IMR-90 (cell line): Measurements from ENCODE around the gene PIEZO1. TPM values are rescaled to one million over a fixed set of nuclear protein-coding genes. Genes with fewer than 3 reads are reported as not detected.

ENCODE experiments used
- ATAC-seq: fragments of 200-7000 bp; cut with Tn5 transposase; 2 replicates; pipeline ENCODE4 v1.9.1; 2020; ENCODE audit warnings: low read depth, mild to moderate bottlenecking, moderate library complexity
- BruUV-seq: library from RNA; stranded (reverse); fragments of 400-500 nt; replicated peaks from 2 replicates; lab custom pipeline; 2021; lab: Mats Ljungman, UMichigan
- CTCF ChIA-PET: fragments of 300-600 bp; formaldehyde crosslinking; extraction: SDS; loops from one replicate; lab custom pipeline; 2021; ENCODE audit warnings: antibody characterized with exemption; lab: Yijun Ruan, JAX
- POLR2A ChIA-PET: fragments of 300-600 bp; sonication (Branson Sonifier 250); formaldehyde crosslinking; loops from one replicate; lab custom pipeline; 2022; ENCODE audit warnings: antibody characterized with exemption; ENCODE audit not compliant: unreplicated experiment; lab: Charles Lee
- DNase-seq: peaks from one replicate; pipeline ENCODE4 v3.0.0; 2013
- H2AFZ ChIP-seq: replicated peaks from 2 replicates; pipeline ENCODE3; 2013; ENCODE audit warnings: low read length, mild to moderate bottlenecking; ENCODE audit not compliant: poor library complexity
- H2AK5ac ChIP-seq: 2 replicates; pipeline ENCODE4 v1.6.1; 2013; ENCODE audit warnings: low read depth, low read length, inconsistent platforms
- H2AK9ac ChIP-seq: replicated peaks from 2 replicates; pipeline ENCODE3; 2013; ENCODE audit warnings: mild to moderate bottlenecking, low read depth, low read length, moderate library complexity; ENCODE audit not compliant: poor library complexity
- H2BK120ac ChIP-seq: 2 replicates; pipeline ENCODE4 v1.6.1; 2013; ENCODE audit warnings: low read depth, low read length, inconsistent platforms
- H2BK15ac ChIP-seq: 3 replicates; pipeline ENCODE4 v1.6.1; 2013; ENCODE audit warnings: low read depth, low read length, inconsistent platforms
- H2BK20ac ChIP-seq: 2 replicates; pipeline ENCODE4 v1.6.1; 2013; ENCODE audit warnings: low read depth, mild to moderate bottlenecking, inconsistent platforms, low read length, moderate library complexity
- H2BK5ac ChIP-seq: 2 replicates; pipeline ENCODE4 v1.6.1; 2013; ENCODE audit warnings: mild to moderate bottlenecking, low read depth, low read length, inconsistent platforms; ENCODE audit not compliant: poor library complexity, severe bottlenecking
- H3K14ac ChIP-seq: replicated peaks from 2 replicates; pipeline ENCODE4 v1.6.1; 2013; ENCODE audit warnings: low read depth, low read length, inconsistent platforms
- H3K18ac ChIP-seq: 2 replicates; pipeline ENCODE4 v1.6.1; 2013; ENCODE audit warnings: low read depth, low read length, control low read depth
- H3K23ac ChIP-seq: 2 replicates; pipeline ENCODE4 v1.6.1; 2013; ENCODE audit warnings: low read depth, low read length, inconsistent platforms
- H3K27ac ChIP-seq: 2 replicates; pipeline ENCODE4 v1.5.1; 2013; ENCODE audit warnings: mild to moderate bottlenecking, control low read depth, low read length; ENCODE audit not compliant: insufficient read depth
- H3K27me3 ChIP-seq: 2 replicates; pipeline ENCODE4 v1.6.1; 2013; ENCODE audit warnings: low read length; ENCODE audit not compliant: control insufficient read depth, insufficient read depth
- H3K36me3 ChIP-seq: 2 replicates; pipeline ENCODE4 v1.6.1; 2013; ENCODE audit warnings: low read length, mixed read lengths; ENCODE audit not compliant: control insufficient read depth, insufficient read depth
- H3K4ac ChIP-seq: 2 replicates; pipeline ENCODE4 v1.6.1; 2013; ENCODE audit warnings: low read depth, low read length, inconsistent platforms
- H3K4me1 ChIP-seq: 2 replicates; pipeline ENCODE4 v1.6.1; 2013; ENCODE audit warnings: low read length, mixed read lengths; ENCODE audit not compliant: control insufficient read depth, insufficient read depth
- H3K4me2 ChIP-seq: 2 replicates; pipeline ENCODE4 v1.6.1; 2013; ENCODE audit warnings: low read depth, mild to moderate bottlenecking, control low read depth, low read length, moderate library complexity
- H3K4me3 ChIP-seq: 2 replicates; pipeline ENCODE4 v1.5.1; 2013; ENCODE audit warnings: low read depth, mild to moderate bottlenecking, control low read depth, low read length, moderate library complexity; ENCODE audit not compliant: insufficient read depth
- H3K56ac ChIP-seq: 2 replicates; pipeline ENCODE4 v1.6.1; 2013; ENCODE audit warnings: low read length, inconsistent platforms; ENCODE audit not compliant: insufficient read depth; ENCODE audit errors: extremely low read depth
- H3K79me1 ChIP-seq, 2 experiments: 2 replicates each; pipeline ENCODE4 v1.6.1; 2013; ENCODE audit warnings: low read length in 2 of 2, inconsistent platforms in 1 of 2, low read depth in 1 of 2
- H3K9ac ChIP-seq: 2 replicates; pipeline ENCODE4 v1.6.1; 2013; ENCODE audit warnings: low read depth, low read length, control low read depth
- H3K9me1 ChIP-seq: 2 replicates; pipeline ENCODE4 v1.6.1; 2013; ENCODE audit warnings: low read length, inconsistent platforms; ENCODE audit not compliant: insufficient read depth
- H3K9me3 ChIP-seq: 2 replicates; pipeline ENCODE4 v1.6.1; 2013; ENCODE audit warnings: low read length; ENCODE audit not compliant: control insufficient read depth, insufficient read depth
- H4K20me1 ChIP-seq: 2 replicates; pipeline ENCODE4 v1.6.1; 2013; ENCODE audit warnings: low read length, inconsistent platforms; ENCODE audit not compliant: insufficient read depth
- H4K5ac ChIP-seq: 2 replicates; pipeline ENCODE4 v1.6.1; 2013; ENCODE audit warnings: mild to moderate bottlenecking, low read depth, low read length, control low read depth
- H4K8ac ChIP-seq, 2 experiments: 2 replicates each; pipeline ENCODE4 v1.6.1; 2013; ENCODE audit warnings: low read depth in 2 of 2, low read length in 2 of 2, control low read depth in 1 of 2, inconsistent platforms in 1 of 2
- H4K91ac ChIP-seq: 2 replicates; pipeline ENCODE4 v1.6.1; 2013; ENCODE audit warnings: low read depth, low read length, inconsistent platforms; ENCODE audit not compliant: insufficient read depth
- BHLHE40 ChIP-seq: fragments of 150-350 bp; IDR thresholded peaks from 2 replicates; pipeline ENCODE4 v1.6.1; 2016; ENCODE audit warnings: mild to moderate bottlenecking, low read depth, low read length
- CEBPB ChIP-seq: IDR thresholded peaks from 2 replicates; pipeline ENCODE4 v1.6.1; 2012; ENCODE audit warnings: low read depth, low read length, improper control_type of control experiment
- CHD1 ChIP-seq: IDR thresholded peaks from 2 replicates; pipeline ENCODE4 v1.6.1; 2012; ENCODE audit warnings: low read depth, low read length, improper control_type of control experiment
- CTCF ChIP-seq: conservative IDR thresholded peaks from 2 replicates; pipeline ENCODE4 v1.5.1; 2012; ENCODE audit warnings: mild to moderate bottlenecking, low read depth, low read length, improper control_type of control experiment
- FOS ChIP-seq: fragments of 150-350 bp; IDR thresholded peaks from 2 replicates; pipeline ENCODE4 v1.6.1; 2016; ENCODE audit warnings: low read depth, low read length
- MAFK ChIP-seq: IDR thresholded peaks from 2 replicates; pipeline ENCODE4 v1.6.1; 2012; ENCODE audit warnings: low read depth, low read length, improper control_type of control experiment
- MAZ ChIP-seq: IDR thresholded peaks from 2 replicates; pipeline ENCODE4 v1.6.1; 2012; ENCODE audit warnings: low read depth, mild to moderate bottlenecking, low read length, improper control_type of control experiment, moderate library complexity, borderline replicate concordance
- MXI1 ChIP-seq: IDR thresholded peaks from 2 replicates; pipeline ENCODE4 v1.6.1; 2012; ENCODE audit warnings: low read depth, mild to moderate bottlenecking, low read length, moderate library complexity, borderline replicate concordance
- NFE2L2 ChIP-seq: fragments of 150-350 bp; IDR thresholded peaks from 2 replicates; pipeline ENCODE4 v1.6.1; 2016; ENCODE audit warnings: low read depth, mild to moderate bottlenecking, low read length
- POLR2A ChIP-seq: IDR thresholded peaks from 2 replicates; pipeline ENCODE4 v1.6.1; 2012; ENCODE audit warnings: mild to moderate bottlenecking, low read depth, low read length
- RAD21 ChIP-seq: IDR thresholded peaks from 2 replicates; pipeline ENCODE4 v1.6.1; 2012; ENCODE audit warnings: low read length, improper control_type of control experiment
- RCOR1 ChIP-seq: IDR thresholded peaks from 2 replicates; pipeline ENCODE4 v1.6.1; 2012; ENCODE audit warnings: mild to moderate bottlenecking, low read length, improper control_type of control experiment; ENCODE audit not compliant: insufficient replicate concordance
- RFX5 ChIP-seq: IDR thresholded peaks from 2 replicates; pipeline ENCODE4 v1.8.0; 2012; ENCODE audit warnings: low read depth, mild to moderate bottlenecking, low read length, moderate library complexity
- SMC3 ChIP-seq: fragments of 150-350 bp; IDR thresholded peaks from 2 replicates; pipeline ENCODE4 v1.6.1; 2016; ENCODE audit warnings: low read depth, mild to moderate bottlenecking, antibody characterized with exemption, low read length, moderate library complexity
- WGBS, 2 experiments: methylation state at CpG; one replicate each; pipeline versions ENCODE4 v1.1.5 to v1.1.7; 2013; ENCODE audit warnings: missing lambda C conversion rate in 2 of 2; ENCODE audit not compliant: insufficient read length in 1 of 2; ENCODE audit errors: extremely low coverage in 2 of 2; 5-methylcytosine and 5-hydroxymethylcytosine counted together
- dilution Hi-C: fragments of 300-500 bp; cut with HindIII; formaldehyde crosslinking; loops from one replicate; pipeline ENCODE4 v1.14.3; 2018; ENCODE audit warnings: low sequenced_read_pairs; ENCODE audit not compliant: unreplicated experiment
- in situ Hi-C: fragments of 300-500 bp; cut with MboI; formaldehyde crosslinking; loops from 3 replicates; pipeline ENCODE4 v1.14.3; 2019; ENCODE audit warnings: low sequenced_read_pairs, inconsistent platforms, mixed read lengths
- intact Hi-C: fragments of 100-400 bp; cut with micrococcal nuclease; formaldehyde crosslinking; loops from 2 replicates; pipeline ENCODE4 v1.10.0; 2022
- polyA plus RNA-seq, 3 experiments: library from polyadenylated mRNA; depleted of rRNA; stranded (reverse); fragments of >200 nt; gene quantifications; 2 replicates each; pipeline ENCODE4 v1.2.3, GENCODE V29; 2012; ENCODE audit warnings: low replicate concordance in 1 of 3
- total RNA-seq: library from RNA; depleted of rRNA; stranded (reverse); fragments of >200 nt; gene quantifications from 2 replicates; pipeline ENCODE4 v1.2.3, GENCODE V29; 2012
- TF ChIP-seq, protein P1 (sequence below): fragments of 150-350 bp; IDR thresholded peaks from 2 replicates; pipeline ENCODE4 v1.6.1; 2017; ENCODE audit warnings: mild to moderate bottlenecking, antibody characterized with exemption, low read length, low read depth
- TF ChIP-seq, protein P2 (sequence below): fragments of 150-350 bp; IDR thresholded peaks from 2 replicates; pipeline ENCODE4 v1.6.1; 2016; ENCODE audit warnings: low read depth, mild to moderate bottlenecking, low read length, moderate library complexity, borderline replicate concordance

PIEZO1 gene
- total and polyA plus RNA-seq, 2 of the 4 experiments (the other 2 are of a cell fraction) = 36.2 to 372 TPM

DNA sequence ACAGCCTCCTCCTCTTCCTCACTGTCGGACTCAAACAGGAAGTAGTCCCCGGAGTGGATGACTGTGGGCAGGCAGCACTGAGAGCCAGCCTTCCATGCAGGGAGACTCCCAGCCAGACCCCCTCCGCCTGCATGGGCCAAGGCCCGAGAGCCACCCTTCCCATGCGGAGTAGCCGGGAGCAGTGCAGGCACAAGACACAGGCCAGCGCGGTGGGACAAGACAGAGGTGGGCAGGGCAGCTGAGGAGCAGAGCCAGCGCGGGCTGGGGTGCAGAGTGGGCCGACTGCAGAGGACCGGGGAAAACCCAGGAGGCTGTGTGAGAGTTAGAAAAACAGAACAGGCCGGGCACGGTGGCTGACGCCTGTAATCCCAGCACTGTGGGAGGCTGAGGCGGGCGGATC is 61.1 kb downstream of the PIEZO1 start:
- Histone ChIP-seq H2AK9ac (no peak overlapping the region), H4K91ac (no peak overlapping the region), H3K79me1 (peaks cover 0 to 12% of the 10 kb centered on the region in 2 experiments; a peak in 3 of 4 replicates), H3K9me3 (no peaks in the 10 kb centered on the region), H2AK5ac (no peak overlapping the region), H3K27ac (no peak overlapping the region), H3K27me3 (no peaks in the 10 kb centered on the region), H3K4me3 (no peak overlapping the region), H2BK120ac (no peak overlapping the region), H2BK20ac (no peak overlapping the region), H3K18ac (no peak overlapping the region), H3K36me3 (peaks cover 88% of the 10 kb centered on the region), H3K9me1 (no peaks in the 10 kb centered on the region), H4K8ac (no peak overlapping the region), H4K5ac (no peak overlapping the region), H3K4me2 (no peak overlapping the region), H3K9ac (no peak overlapping the region), H3K56ac (no peak overlapping the region), H4K20me1 (peaks cover 7% of the 10 kb centered on the region), H2BK5ac (no peak overlapping the region), H3K4ac (no peak overlapping the region), H3K14ac (no peak overlapping the region), H2AFZ (peak overlapping the region; percentile 43), H3K4me1 (no peaks in the 10 kb centered on the region), H3K23ac (no peak overlapping the region), H2BK15ac (no peak overlapping the region)
- ChIA-PET CTCF (interaction anchor here (0.7 kb wide), 1 partner anchor 9 kb away, joined by 6 read pairs; no protein-coding TSS in a partner anchor), POLR2A (no interaction called here)
- 94% methylated on average over 10 of the region's 17 CpGs; no CpG with 5 or more reads in 1 of the 2 experiments for WGBS, 2 experiments
- in situ Hi-C loops (no loop called here), dilution Hi-C loops (no loop called here), intact Hi-C loops (no loop called here)
- no peak for ATAC-seq
- no peak for DNase-seq
- no TSS peak for BruUV-seq
- TF ChIP-seq, protein P1, sequence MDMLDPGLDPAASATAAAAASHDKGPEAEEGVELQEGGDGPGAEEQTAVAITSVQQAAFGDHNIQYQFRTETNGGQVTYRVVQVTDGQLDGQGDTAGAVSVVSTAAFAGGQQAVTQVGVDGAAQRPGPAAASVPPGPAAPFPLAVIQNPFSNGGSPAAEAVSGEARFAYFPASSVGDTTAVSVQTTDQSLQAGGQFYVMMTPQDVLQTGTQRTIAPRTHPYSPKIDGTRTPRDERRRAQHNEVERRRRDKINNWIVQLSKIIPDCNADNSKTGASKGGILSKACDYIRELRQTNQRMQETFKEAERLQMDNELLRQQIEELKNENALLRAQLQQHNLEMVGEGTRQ = no peak
- no peak for TF ChIP-seq RFX5
- TF ChIP-seq CTCF = no peak
- no peak for TF ChIP-seq MAZ
- TF ChIP-seq CHD1 = no peak
- TF ChIP-seq RCOR1 = no peak
- no peak for TF ChIP-seq NFE2L2
- TF ChIP-seq, protein P2, sequence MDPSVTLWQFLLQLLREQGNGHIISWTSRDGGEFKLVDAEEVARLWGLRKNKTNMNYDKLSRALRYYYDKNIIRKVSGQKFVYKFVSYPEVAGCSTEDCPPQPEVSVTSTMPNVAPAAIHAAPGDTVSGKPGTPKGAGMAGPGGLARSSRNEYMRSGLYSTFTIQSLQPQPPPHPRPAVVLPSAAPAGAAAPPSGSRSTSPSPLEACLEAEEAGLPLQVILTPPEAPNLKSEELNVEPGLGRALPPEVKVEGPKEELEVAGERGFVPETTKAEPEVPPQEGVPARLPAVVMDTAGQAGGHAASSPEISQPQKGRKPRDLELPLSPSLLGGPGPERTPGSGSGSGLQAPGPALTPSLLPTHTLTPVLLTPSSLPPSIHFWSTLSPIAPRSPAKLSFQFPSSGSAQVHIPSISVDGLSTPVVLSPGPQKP = no peak
- no peak for TF ChIP-seq SMC3
- no peak for TF ChIP-seq FOS
- no peak for TF ChIP-seq RAD21
- no peak for TF ChIP-seq MXI1
- no peak for TF ChIP-seq POLR2A
- TF ChIP-seq BHLHE40 = no peak
- TF ChIP-seq MAFK = no peak
- no peak for TF ChIP-seq CEBPB
